NT2/D1 (cell line): ENCODE data around the gene FOXP1.

ENCODE experiments used
- SUZ12 ChIP-seq: IDR thresholded peaks from 2 replicates; pipeline ENCODE4 v1.6.1; 2011; ENCODE audit not compliant: insufficient read length, insufficient read depth; ENCODE audit errors: extremely low read depth
- YY1 ChIP-seq: IDR thresholded peaks from 2 replicates; pipeline ENCODE4 v1.6.1; 2011; ENCODE audit not compliant: insufficient read length, insufficient read depth
- ZNF274 ChIP-seq: IDR thresholded peaks from 2 replicates; pipeline ENCODE4 v1.6.1; 2011; ENCODE audit warnings: mild to moderate bottlenecking, low read depth, low read length

GRCh38 chr3:71438904-71439303 is 144.6 kb downstream of the FOXP1 start:
- no peak for TF ChIP-seq ZNF274
- no peak for TF ChIP-seq YY1
- no peak for TF ChIP-seq SUZ12
